Gastrocnemius medialis (tissue), 4 donors: ENCODE results near the gene TNS4.

Experiments used
- CTCF ChIP-seq, 5 experiments: fragments of 450-650 bp in 3 of 5; fragments of 200-600 bp in 2 of 5; sonication (generic) in 2 of 5; IDR thresholded peaks in 4 of 5; conservative IDR thresholded peaks in 1 of 5; 1 replicate in 4 of 5; 2 replicates in 1 of 5; pipeline ENCODE4 v1.5.1; 2016 to 2019; ENCODE audit warnings: antibody characterized with exemption in 5 of 5, mild to moderate bottlenecking in 3 of 5, moderate library complexity in 3 of 5
- POLR2A ChIP-seq, 2 donors: fragments of 450-650 bp; IDR thresholded peaks; one replicate each; pipeline ENCODE4 v1.6.1; 2017; ENCODE audit warnings: antibody characterized with exemption in 2 of 2, mild to moderate bottlenecking in 2 of 2, moderate library complexity in 2 of 2

GRCh38 chr17:40464392-40464855 lies 37.0 kb downstream of the TNS4 start:
- TF ChIP-seq CTCF (IDR thresholded peaks at IDR 0.05 in 4 of 5, conservative IDR thresholded peaks at IDR 0.05 in 1 of 5) (no peak), POLR2A (IDR thresholded peaks at IDR 0.05) (no peak)
